Neural progenitor cell (in vitro differentiated cells): ENCODE results near the gene NPFF. TPM values are rescaled to one million over a fixed set of nuclear protein-coding genes. Genes with fewer than 3 reads are reported as not detected.
A peak's percentile ranks its signal among the peaks of the same experiment; 100 is the strongest.

ENCODE experiments used
- DNase-seq: peaks from one replicate; pipeline ENCODE4 v3.0.0-alpha.2; 2016; ENCODE audit warnings: low spot score
- H2AFZ ChIP-seq: fragments of 200-600 bp; sonication (generic); replicated peaks from 2 replicates; pipeline ENCODE4 v1.6.1; 2016; ENCODE audit warnings: antibody characterized with exemption
- H3F3A ChIP-seq: fragments of 200-600 bp; sonication (generic); 2 replicates; pipeline ENCODE4 v1.6.1; 2016; ENCODE audit warnings: antibody characterized with exemption, low read depth
- H3K27ac ChIP-seq: fragments of 200-600 bp; sonication (generic); 2 replicates; pipeline ENCODE4 v1.5.1; 2016; ENCODE audit warnings: mild to moderate bottlenecking
- H3K27me3 ChIP-seq: fragments of 200-600 bp; sonication (generic); 2 replicates; pipeline ENCODE4 v1.6.1; 2016; ENCODE audit warnings: mild to moderate bottlenecking, moderate library complexity
- H3K36me3 ChIP-seq: fragments of 200-600 bp; sonication (generic); 2 replicates; pipeline ENCODE4 v1.5.1; 2016
- H3K4me1 ChIP-seq: fragments of 200-600 bp; sonication (generic); 2 replicates; pipeline ENCODE4 v1.6.1; 2016; ENCODE audit warnings: mixed run types
- H3K4me2 ChIP-seq: fragments of 200-600 bp; sonication (generic); 2 replicates; pipeline ENCODE4 v1.6.1; 2016
- H3K4me3 ChIP-seq: fragments of 200-600 bp; sonication (generic); 2 replicates; pipeline ENCODE4 v1.5.1; 2016
- H3K79me2 ChIP-seq: fragments of 200-600 bp; sonication (generic); 2 replicates; pipeline ENCODE4 v1.6.1; 2016; ENCODE audit warnings: low read depth
- H3K9ac ChIP-seq: fragments of 200-600 bp; sonication (generic); 2 replicates; pipeline ENCODE4 v1.6.1; 2016
- H3K9me3 ChIP-seq: fragments of 200-600 bp; sonication (generic); 2 replicates; pipeline ENCODE4 v1.5.1; 2016; ENCODE audit warnings: low read depth
- H4K20me1 ChIP-seq: fragments of 200-600 bp; sonication (generic); 2 replicates; pipeline ENCODE4 v1.6.1; 2016; ENCODE audit warnings: low read depth
- H3K27ac Mint-ChIP-seq: 3 replicates; pipeline ENCODE4 v1.8.0; 2021; ENCODE audit warnings: mixed read lengths
- H3K27me3 Mint-ChIP-seq: 2 replicates; pipeline ENCODE4 v1.8.0; 2022; ENCODE audit warnings: low read depth, mild to moderate bottlenecking, inconsistent platforms, moderate library complexity, mixed read lengths; ENCODE audit not compliant: insufficient read depth
- H3K36me3 Mint-ChIP-seq: 3 replicates; pipeline ENCODE4 v1.8.0; 2021; ENCODE audit warnings: mixed read lengths
- H3K4me1 Mint-ChIP-seq: 3 replicates; pipeline ENCODE4 v1.8.0; 2021; ENCODE audit warnings: mixed read lengths
- H3K4me3 Mint-ChIP-seq: 3 replicates; pipeline ENCODE4 v1.8.0; 2021; ENCODE audit warnings: mild to moderate bottlenecking, moderate library complexity, mixed read lengths
- H3K9me3 Mint-ChIP-seq: 3 replicates; pipeline ENCODE4 v1.8.0; 2020; ENCODE audit warnings: mixed read lengths
- EZH2 ChIP-seq: fragments of 200-600 bp; sonication (generic); IDR thresholded peaks from 2 replicates; pipeline ENCODE4 v1.6.1; 2017; ENCODE audit warnings: antibody characterized with exemption, mild to moderate bottlenecking, moderate library complexity
- EZH2phosphoT487 ChIP-seq: fragments of 200-600 bp; sonication (generic); IDR thresholded peaks from 2 replicates; pipeline ENCODE4 v1.6.1; 2017; ENCODE audit warnings: antibody characterized with exemption
- total RNA-seq: library from RNA; depleted of rRNA; stranded (reverse); fragments of >200 nt; gene quantifications from 2 replicates; pipeline ENCODE4 v1.2.3, GENCODE V29; 2015; ENCODE audit warnings: low replicate concordance
- TF ChIP-seq, protein P1 (sequence below): fragments of 200-600 bp; sonication (generic); IDR thresholded peaks from 2 replicates; pipeline ENCODE4 v1.5.1; 2017; ENCODE audit warnings: antibody characterized with exemption, mild to moderate bottlenecking

NPFF gene
- total RNA-seq, 1 donor from 2014 or later, result not detected

DNA sequence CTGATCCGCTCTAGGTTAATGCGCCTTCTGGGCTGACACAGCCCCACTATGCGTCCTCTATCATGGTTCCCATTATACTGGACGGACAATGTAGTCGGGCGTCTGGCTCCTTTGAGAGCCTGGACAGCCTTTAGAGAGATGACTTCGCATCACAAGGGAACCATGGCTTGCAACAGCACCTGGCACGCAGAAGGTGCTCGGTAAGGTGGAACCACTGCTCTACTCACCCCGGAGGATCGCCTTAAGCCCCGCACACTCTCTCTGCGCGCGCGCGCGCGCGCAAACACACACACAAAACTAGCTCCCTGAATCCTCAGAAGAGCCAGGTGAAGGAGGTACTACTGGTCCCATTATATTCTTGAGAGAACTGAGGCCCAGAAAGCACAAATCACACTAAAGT, 15.1 kb downstream of the NPFF start:
- H3K79me2 ChIP-seq, result peaks cover 75% of the 10 kb centered on the region
- Mint-ChIP-seq H3K4me1 (peaks cover 47% of the 10 kb centered on the region), H3K4me3 (peak overlapping the region; percentile 87), H3K9me3 (no peaks in the 10 kb centered on the region), H3K27me3 (no peaks in the 10 kb centered on the region), H3K36me3 (peaks cover 14% of the 10 kb centered on the region), H3K27ac (peak overlapping the region; percentile 96)
- DNase-seq, result peak; percentile 51
- peaks cover 50% of the 10 kb centered on the region for H3F3A ChIP-seq
- peak overlapping the region; percentile 78 for H3K4me2 ChIP-seq
- H3K9me3 ChIP-seq, result no peaks in the 10 kb centered on the region
- H3K27ac ChIP-seq, result peak overlapping the region; percentile 79
- H4K20me1 ChIP-seq, result peaks cover 19% of the 10 kb centered on the region
- no peaks in the 10 kb centered on the region for H3K36me3 ChIP-seq
- TF ChIP-seq EZH2phosphoT487 (no peak), EZH2 (no peak)
- TF ChIP-seq, protein P1, sequence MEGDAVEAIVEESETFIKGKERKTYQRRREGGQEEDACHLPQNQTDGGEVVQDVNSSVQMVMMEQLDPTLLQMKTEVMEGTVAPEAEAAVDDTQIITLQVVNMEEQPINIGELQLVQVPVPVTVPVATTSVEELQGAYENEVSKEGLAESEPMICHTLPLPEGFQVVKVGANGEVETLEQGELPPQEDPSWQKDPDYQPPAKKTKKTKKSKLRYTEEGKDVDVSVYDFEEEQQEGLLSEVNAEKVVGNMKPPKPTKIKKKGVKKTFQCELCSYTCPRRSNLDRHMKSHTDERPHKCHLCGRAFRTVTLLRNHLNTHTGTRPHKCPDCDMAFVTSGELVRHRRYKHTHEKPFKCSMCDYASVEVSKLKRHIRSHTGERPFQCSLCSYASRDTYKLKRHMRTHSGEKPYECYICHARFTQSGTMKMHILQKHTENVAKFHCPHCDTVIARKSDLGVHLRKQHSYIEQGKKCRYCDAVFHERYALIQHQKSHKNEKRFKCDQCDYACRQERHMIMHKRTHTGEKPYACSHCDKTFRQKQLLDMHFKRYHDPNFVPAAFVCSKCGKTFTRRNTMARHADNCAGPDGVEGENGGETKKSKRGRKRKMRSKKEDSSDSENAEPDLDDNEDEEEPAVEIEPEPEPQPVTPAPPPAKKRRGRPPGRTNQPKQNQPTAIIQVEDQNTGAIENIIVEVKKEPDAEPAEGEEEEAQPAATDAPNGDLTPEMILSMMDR, result no peak
- no peak overlapping the region for H2AFZ ChIP-seq
- H3K27me3 ChIP-seq, result no peaks in the 10 kb centered on the region
- H3K4me1 ChIP-seq, result peaks cover 43% of the 10 kb centered on the region
- H3K9ac ChIP-seq, result no peak overlapping the region
- peak overlapping the region; percentile 48 for H3K4me3 ChIP-seq

DNA sequence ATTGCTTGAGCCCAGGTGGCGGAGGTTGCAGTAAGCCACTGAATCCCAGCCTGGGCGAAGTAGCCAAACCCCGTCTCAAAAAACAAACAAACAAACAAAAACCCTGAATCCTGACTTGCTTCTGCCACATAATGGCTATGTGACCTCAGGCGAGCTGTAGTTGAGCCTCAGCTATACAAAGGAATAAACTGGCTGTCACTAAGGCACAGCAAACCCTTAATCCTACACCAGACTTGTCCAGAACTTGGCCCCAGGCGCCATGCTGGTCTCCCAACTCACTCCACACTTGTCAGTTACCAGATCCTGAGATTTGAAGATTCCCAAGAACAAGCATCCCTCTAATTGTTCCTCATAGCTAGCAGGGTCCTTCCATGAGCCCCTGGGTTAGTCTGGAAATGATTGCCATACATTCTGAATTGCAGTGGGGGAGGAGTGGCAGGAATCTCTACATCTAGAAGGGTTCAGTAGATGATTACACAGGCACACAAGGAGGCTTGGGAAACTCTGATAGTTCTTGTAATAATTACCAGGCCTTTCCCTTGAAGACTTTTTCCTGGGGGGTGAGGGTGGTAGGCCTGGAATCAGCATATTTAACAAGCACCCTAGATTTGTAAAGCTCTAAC, 17.9 kb downstream of the NPFF start:
- no peaks in the 10 kb centered on the region for H3K36me3 ChIP-seq

DNA sequence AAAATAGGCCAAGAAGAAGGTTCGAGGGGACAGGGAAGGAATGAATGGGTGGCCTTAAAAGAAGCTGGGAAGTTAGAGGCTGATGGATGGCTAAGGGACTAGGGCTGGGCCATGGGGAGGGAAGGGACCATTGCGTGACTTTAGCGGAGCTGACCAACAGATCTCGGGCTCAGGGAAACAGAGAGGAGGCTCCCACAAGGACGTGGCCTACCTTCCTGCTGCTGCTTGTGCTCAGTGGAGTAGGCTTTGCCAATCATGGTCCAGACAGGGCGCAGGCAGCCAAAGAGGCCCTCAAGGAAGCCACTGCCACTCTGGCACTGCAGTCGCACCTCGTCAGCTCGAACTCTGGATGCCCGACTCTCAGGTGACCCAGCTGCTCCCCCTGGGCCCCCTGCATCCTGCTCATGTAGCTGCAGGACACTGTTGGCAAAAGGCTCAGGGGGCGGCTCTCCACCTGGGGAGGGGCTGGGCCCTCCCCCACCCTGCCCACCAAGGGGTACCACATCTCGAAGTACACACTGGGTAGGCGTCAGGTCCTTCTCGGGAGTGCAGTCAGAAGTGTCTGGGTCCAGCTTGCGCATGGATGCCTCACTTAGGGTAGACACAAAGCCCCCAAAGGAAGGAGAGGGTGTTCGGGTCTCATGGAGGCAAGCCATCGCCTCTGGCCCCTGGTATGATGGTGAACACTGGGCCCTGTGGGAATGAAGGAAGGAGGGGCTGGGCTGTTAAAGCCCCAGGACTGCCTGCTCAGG, 20.4 kb downstream of the NPFF start:
- no peak overlapping the region for H3K4me3 Mint-ChIP-seq
- H3K9me3 ChIP-seq, result no peaks in the 10 kb centered on the region
- H3K27ac Mint-ChIP-seq, result peak overlapping the region; percentile 33
- H3K79me2 ChIP-seq, result peaks cover 38% of the 10 kb centered on the region
- peaks cover 13% of the 10 kb centered on the region for H3K4me1 ChIP-seq
- peak overlapping the region; percentile 58 for H3K27ac ChIP-seq
- no peak overlapping the region for H2AFZ ChIP-seq
- H3K4me3 ChIP-seq, result no peak overlapping the region
- H3K4me1 Mint-ChIP-seq, result peaks cover 13% of the 10 kb centered on the region
- no peaks in the 10 kb centered on the region for H3K9me3 Mint-ChIP-seq
- DNase-seq, result no peak
- TF ChIP-seq EZH2phosphoT487 (no peak), EZH2 (no peak)
- TF ChIP-seq, protein P1, result no peak
- H3K9ac ChIP-seq, result no peak overlapping the region
- no peaks in the 10 kb centered on the region for H3K27me3 ChIP-seq
- H3K27me3 Mint-ChIP-seq, result no peaks in the 10 kb centered on the region
- H3K36me3 ChIP-seq, result no peaks in the 10 kb centered on the region
- peaks cover 39% of the 10 kb centered on the region for H3F3A ChIP-seq
- H3K36me3 Mint-ChIP-seq, result peaks cover 40% of the 10 kb centered on the region
- peaks cover 60% of the 10 kb centered on the region for H4K20me1 ChIP-seq
- no peak overlapping the region for H3K4me2 ChIP-seq

More for the DNA sequence above, 17.9 kb downstream of the NPFF start:
- Histone ChIP-seq H3K4me2 (no peak overlapping the region), H3K27me3 (no peaks in the 10 kb centered on the region), H3F3A (peaks cover 38% of the 10 kb centered on the region), H3K79me2 (peaks cover 48% of the 10 kb centered on the region), H3K9ac (no peak overlapping the region), H2AFZ (no peak overlapping the region), H3K27ac (no peak overlapping the region), H4K20me1 (peaks cover 37% of the 10 kb centered on the region), H3K4me3 (no peak overlapping the region), H3K9me3 (no peaks in the 10 kb centered on the region), H3K4me1 (peaks cover 23% of the 10 kb centered on the region)
- Mint-ChIP-seq H3K36me3 (peaks cover 24% of the 10 kb centered on the region), H3K4me1 (peaks cover 25% of the 10 kb centered on the region), H3K27ac (peak overlapping the region; percentile 60), H3K4me3 (no peak overlapping the region), H3K9me3 (no peaks in the 10 kb centered on the region), H3K27me3 (no peaks in the 10 kb centered on the region)
- DNase-seq, result no peak
- TF ChIP-seq, protein P1, result no peak
- no peak for TF ChIP-seq EZH2phosphoT487
- no peak for TF ChIP-seq EZH2
